Mammary epithelial cell (primary cell): Measurements from ENCODE around the gene RASGRP1.

Source experiments
- CTCF ChIP-seq, 2 donors: IDR thresholded peaks in 1 of 2; conservative IDR thresholded peaks in 1 of 2; 2 replicates each; pipeline ENCODE4 v1.5.1; 2011 to 2012; ENCODE audit warnings: inconsistent platforms in 2 of 2, low read length in 2 of 2, mild to moderate bottlenecking in 2 of 2, control low read depth in 1 of 2, low read depth in 1 of 2; ENCODE audit not compliant: insufficient read depth in 1 of 2; ENCODE audit errors: extremely low read depth in 1 of 2
- EZH2 ChIP-seq: IDR thresholded peaks from 2 replicates; pipeline ENCODE4 v1.6.1; 2012; ENCODE audit warnings: low read length, inconsistent platforms, borderline replicate concordance

GRCh38 chr15:38476120-38476519 is 88.5 kb downstream of the RASGRP1 start:
- TF ChIP-seq EZH2: no peak
- TF ChIP-seq CTCF (conservative IDR thresholded peaks at IDR 0.05 in 1 of 2, IDR thresholded peaks at IDR 0.05 in 1 of 2; ENCODE audit: extremely low read depth in 1 of 2, insufficient read depth in 1 of 2, low read depth in 1 of 2, low read length in 2 of 2): no peak
